GM19193 (cell line): ENCODE data around the gene TNFRSF18.

Experiments
- POLR2A ChIP-seq: IDR thresholded peaks from 4 replicates; pipeline ENCODE4 v1.6.1; 2011; ENCODE audit not compliant: insufficient read depth, insufficient read length; ENCODE audit errors: extremely low read depth

TNFRSF18 gene

GRCh38 chr1:1200876-1201810 is 5.2 kb downstream of the TNFRSF18 start:
- TF ChIP-seq POLR2A: no peak

GRCh38 chr1:1199961-1200875 is 6.2 kb downstream of the TNFRSF18 start:
- no peak for TF ChIP-seq POLR2A

GRCh38 chr1:1199141-1199960 is 7.0 kb downstream of the TNFRSF18 start:
- no peak for TF ChIP-seq POLR2A

- TF ChIP-seq POLR2A: no peak
Measured at GRCh38 chr1:1198423-1199140, 7.8 kb downstream of the TNFRSF18 start.

- no peak for TF ChIP-seq POLR2A
Measured at GRCh38 chr1:1197551-1198422, 8.6 kb downstream of the TNFRSF18 start.

GRCh38 chr1:1197188-1197500 is 9.2 kb downstream of the TNFRSF18 start:
- TF ChIP-seq POLR2A: no peak

- no peak for TF ChIP-seq POLR2A
Measured at GRCh38 chr1:1196431-1197187, 9.8 kb downstream of the TNFRSF18 start.

- no peak for TF ChIP-seq POLR2A
Measured at GRCh38 chr1:1194723-1195122, 11.7 kb downstream of the TNFRSF18 start.

- TF ChIP-seq POLR2A: no peak
Measured at GRCh38 chr1:1191734-1192133, 14.7 kb downstream of the TNFRSF18 start.

GRCh38 chr1:1189111-1189510 is 17.3 kb downstream of the TNFRSF18 start:
- TF ChIP-seq POLR2A: no peak

GRCh38 chr1:1187938-1188337 is 18.5 kb downstream of the TNFRSF18 start:
- TF ChIP-seq POLR2A: no peak

- no peak for TF ChIP-seq POLR2A
Measured at GRCh38 chr1:1185101-1185765, 21.2 kb downstream of the TNFRSF18 start.
